Measurements from ENCODE around the gene MUC5AC.

GRCh38 chr11:1204381-1205101, 46.8 kb downstream of the MUC5AC start:
- TF ChIP-seq CTCF (IDR thresholded peaks at IDR 0.05 in 4 of 5, conservative IDR thresholded peaks at IDR 0.05 in 1 of 5) (no peak), POLR2A (IDR thresholded peaks at IDR 0.05) (no peak)

Data from gastrocnemius medialis (tissue), 4 donors.